ENCODE measurements around the gene COX7A2. TPM values are rescaled to one million over a fixed set of nuclear protein-coding genes. Genes with fewer than 3 reads are reported as not detected.

COX7A2 gene
- total RNA-seq, 4 donors from 2014 or later, result 58.5 to 1,788 (median 211) TPM

DNA sequence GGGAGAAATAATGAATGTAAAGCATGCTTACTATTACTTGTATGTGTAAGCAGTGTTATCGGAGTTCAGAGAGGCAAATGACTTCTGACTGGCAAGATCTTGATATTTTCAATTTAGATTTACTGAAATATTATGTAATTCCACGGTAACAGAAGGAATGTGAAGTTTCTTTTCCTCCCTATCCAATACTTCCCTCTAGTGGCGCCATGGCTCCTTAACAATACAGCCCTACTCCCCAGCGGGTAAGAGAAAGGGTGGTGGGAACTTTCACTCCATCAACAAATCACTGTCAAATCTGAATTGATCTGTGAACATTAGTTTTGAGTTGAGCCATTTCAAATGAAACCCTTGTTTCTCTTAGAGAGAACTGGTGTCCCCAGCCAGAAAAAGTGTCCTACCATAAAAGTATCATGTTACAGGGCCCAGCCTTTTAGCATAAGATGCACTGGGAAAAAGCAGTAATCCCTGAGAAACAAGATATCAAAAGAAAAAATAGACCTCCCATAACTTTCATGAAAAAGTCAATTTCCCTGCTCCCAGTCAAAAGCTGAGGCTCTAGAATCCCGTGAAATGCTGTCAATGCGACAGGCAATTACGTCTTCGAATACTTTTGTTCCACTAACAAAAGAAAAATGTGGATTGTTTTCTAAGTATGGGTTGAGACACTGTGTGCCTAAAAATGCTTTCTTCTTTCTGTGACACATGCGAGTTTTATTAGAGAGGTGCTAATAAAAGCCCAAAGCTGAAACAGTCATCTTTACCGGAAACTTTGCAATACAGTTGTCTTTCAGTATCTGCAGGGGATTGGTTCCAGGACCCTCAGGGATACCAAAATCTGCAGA lies 12.9 kb downstream of the COX7A2 start:
- no peak overlapping the region for H3K27ac ChIP-seq
- intact Hi-C loops (cut with DNase I; ENCODE audit: low total_unique reads), result no loop called here
- no peak for TF ChIP-seq POLR2A (IDR thresholded peaks at IDR 0.05)
- TF ChIP-seq, protein P1, sequence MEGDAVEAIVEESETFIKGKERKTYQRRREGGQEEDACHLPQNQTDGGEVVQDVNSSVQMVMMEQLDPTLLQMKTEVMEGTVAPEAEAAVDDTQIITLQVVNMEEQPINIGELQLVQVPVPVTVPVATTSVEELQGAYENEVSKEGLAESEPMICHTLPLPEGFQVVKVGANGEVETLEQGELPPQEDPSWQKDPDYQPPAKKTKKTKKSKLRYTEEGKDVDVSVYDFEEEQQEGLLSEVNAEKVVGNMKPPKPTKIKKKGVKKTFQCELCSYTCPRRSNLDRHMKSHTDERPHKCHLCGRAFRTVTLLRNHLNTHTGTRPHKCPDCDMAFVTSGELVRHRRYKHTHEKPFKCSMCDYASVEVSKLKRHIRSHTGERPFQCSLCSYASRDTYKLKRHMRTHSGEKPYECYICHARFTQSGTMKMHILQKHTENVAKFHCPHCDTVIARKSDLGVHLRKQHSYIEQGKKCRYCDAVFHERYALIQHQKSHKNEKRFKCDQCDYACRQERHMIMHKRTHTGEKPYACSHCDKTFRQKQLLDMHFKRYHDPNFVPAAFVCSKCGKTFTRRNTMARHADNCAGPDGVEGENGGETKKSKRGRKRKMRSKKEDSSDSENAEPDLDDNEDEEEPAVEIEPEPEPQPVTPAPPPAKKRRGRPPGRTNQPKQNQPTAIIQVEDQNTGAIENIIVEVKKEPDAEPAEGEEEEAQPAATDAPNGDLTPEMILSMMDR (IDR thresholded peaks at IDR 0.05), result peak; percentile 51 to 62 (median 56)

DNA sequence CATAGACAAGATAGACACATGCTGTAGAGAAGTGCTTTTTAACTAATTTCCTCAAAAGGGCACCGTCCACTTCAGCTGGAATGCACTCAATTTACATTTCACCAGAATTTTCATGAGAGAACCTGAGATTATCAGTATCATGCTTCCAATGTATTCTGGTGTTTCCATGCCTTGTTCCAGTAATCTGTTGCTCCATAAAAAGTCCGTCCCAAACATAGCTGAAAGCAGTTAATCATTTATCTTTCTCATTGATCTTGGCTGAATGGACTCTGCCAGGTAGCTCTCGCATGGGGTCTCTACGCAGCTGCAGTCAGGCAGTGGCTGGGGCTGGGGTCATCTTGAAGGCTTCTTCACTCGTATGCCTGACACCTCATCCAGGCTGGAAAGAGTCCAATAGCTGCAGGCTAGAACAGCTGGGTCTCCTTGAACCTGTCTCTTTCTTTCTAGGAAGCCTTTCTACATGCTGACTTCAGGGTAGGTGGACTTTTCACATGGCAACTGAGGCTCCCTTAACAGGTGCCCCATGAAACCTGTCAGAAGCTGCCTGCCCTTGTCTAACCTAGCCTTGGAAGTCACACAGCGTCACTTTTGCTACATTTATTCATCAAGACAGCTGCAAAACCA lies 19.2 kb downstream of the COX7A2 start:
- H3K4me1 ChIP-seq, result no peaks in the 10 kb centered on the region
- no peaks in the 10 kb centered on the region for H3K27me3 ChIP-seq
- no peak overlapping the region for H3K4me3 ChIP-seq
- H3K27ac ChIP-seq, result no peak overlapping the region
- no peaks in the 10 kb centered on the region for H3K9me3 ChIP-seq
- DNase-seq, result no peak
- intact Hi-C loops (cut with DNase I; ENCODE audit: low total_unique reads), result no loop called here
- no peaks in the 10 kb centered on the region for H3K36me3 ChIP-seq
- TF ChIP-seq, protein P1 (IDR thresholded peaks at IDR 0.05), result no peak
- TF ChIP-seq POLR2A (IDR thresholded peaks at IDR 0.05), result no peak

More for the DNA sequence above, 12.9 kb downstream of the COX7A2 start:
- Histone ChIP-seq H3K4me1 (no peaks in the 10 kb centered on the region), H3K36me3 (no peaks in the 10 kb centered on the region), H3K4me3 (no peak overlapping the region), H3K9me3 (no peaks in the 10 kb centered on the region), H3K27me3 (no peaks in the 10 kb centered on the region)
- peak in 1 of 2 donors; percentile 25 for DNase-seq

DNA sequence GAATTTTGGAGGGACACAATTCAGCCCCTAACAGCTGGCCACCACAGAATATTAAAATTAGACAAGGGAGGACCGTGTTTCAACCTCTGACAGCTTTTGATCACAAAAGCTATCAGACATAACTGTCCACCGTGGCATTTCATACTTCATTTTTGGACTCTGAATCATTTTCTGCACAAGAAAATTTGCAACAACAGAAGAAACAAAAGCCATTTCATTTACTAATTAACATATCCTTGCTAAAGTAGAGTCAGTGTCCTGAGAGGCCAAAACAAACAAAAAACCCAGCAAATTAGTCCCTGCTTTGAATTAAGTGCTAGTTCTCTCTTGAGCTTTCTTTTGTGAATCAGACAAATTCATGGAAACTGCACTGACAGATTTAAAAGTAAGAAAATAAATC lies 20.2 kb downstream of the COX7A2 start:
- H3K27ac ChIP-seq, result no peak overlapping the region

DNA sequence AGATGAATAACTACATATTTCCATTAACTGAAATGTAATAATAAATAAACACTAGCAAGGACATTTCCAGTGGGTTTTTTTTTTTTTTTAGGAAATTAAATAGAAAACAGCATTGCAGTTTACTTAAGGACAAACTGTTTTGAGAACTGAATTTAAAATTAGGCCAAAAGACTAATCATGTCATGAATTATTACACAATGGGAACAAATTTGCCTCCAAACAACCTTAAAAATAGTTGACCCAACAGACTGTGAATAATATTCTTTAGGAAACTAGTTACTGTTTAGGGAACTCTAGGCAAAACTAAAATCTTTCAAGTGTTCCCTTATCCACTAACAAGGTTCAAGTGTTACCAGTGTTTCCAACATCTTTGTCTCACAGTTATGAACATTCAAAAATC lies 21.3 kb downstream of the COX7A2 start:
- no peak for TF ChIP-seq POLR2A (IDR thresholded peaks at IDR 0.05)
- TF ChIP-seq, protein P1 (IDR thresholded peaks at IDR 0.05), result no peak
- no peak for DNase-seq
- intact Hi-C loops (cut with DNase I; ENCODE audit: low total_unique reads), result no loop called here
- Histone ChIP-seq H3K9me3 (no peaks in the 10 kb centered on the region), H3K27ac (peak overlapping the region in 1 of 2 donors; percentile 55), H3K4me3 (no peak overlapping the region), H3K4me1 (peaks cover 0 to 5% of the 10 kb centered on the region in 2 donors), H3K27me3 (no peaks in the 10 kb centered on the region), H3K36me3 (no peaks in the 10 kb centered on the region)

More for the DNA sequence above, 20.2 kb downstream of the COX7A2 start:
- Histone ChIP-seq H3K4me1 (no peaks in the 10 kb centered on the region), H3K9me3 (no peaks in the 10 kb centered on the region), H3K36me3 (no peaks in the 10 kb centered on the region), H3K27me3 (no peaks in the 10 kb centered on the region), H3K4me3 (no peak overlapping the region)
- TF ChIP-seq POLR2A (IDR thresholded peaks at IDR 0.05), result no peak
- TF ChIP-seq, protein P1 (IDR thresholded peaks at IDR 0.05), result no peak
- no peak for DNase-seq
- intact Hi-C loops (cut with DNase I; ENCODE audit: low total_unique reads), result no loop called here

DNA sequence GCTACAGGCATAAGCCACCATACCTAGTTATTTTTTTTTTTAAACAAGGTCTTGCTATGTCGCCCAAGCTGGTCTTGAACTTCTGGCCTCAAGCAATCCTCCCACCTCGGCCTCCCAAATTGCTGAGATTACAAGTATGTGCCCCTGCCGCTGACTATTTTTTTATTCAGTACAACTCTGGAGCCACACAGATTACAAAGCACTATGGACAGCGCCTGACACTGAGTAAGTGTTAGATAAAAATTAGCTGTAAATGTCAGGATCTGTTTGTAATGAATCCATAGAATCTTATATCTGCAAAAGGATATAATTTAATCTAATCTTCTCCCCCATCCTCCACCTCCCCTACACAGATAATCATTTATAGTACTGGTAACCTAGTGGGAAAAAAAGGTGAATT lies 22.5 kb downstream of the COX7A2 start:
- no peaks in the 10 kb centered on the region for H3K27me3 ChIP-seq
- DNase-seq, result no peak
- H3K4me1 ChIP-seq, result peaks cover 0 to 5% of the 10 kb centered on the region in 2 donors
- no peaks in the 10 kb centered on the region for H3K9me3 ChIP-seq
- intact Hi-C loops (cut with DNase I; ENCODE audit: low total_unique reads), result no loop called here
- no peaks in the 10 kb centered on the region for H3K36me3 ChIP-seq
- H3K27ac ChIP-seq, result no peak overlapping the region
- H3K4me3 ChIP-seq, result no peak overlapping the region
- no peak for TF ChIP-seq POLR2A (IDR thresholded peaks at IDR 0.05)
- TF ChIP-seq, protein P1 (IDR thresholded peaks at IDR 0.05), result no peak

All from uterus (tissue), 4 donors.